Cardiac ventricle fibroblast (primary cell): ENCODE results near the gene RGSL1. TPM values are rescaled to one million over a fixed set of nuclear protein-coding genes. Genes with fewer than 3 reads are reported as not detected.

ENCODE experiments used
- total RNA-seq: library from RNA; depleted of rRNA; stranded (reverse); fragments of >200 nt; gene quantifications from 2 replicates; pipeline ENCODE4 v1.2.3, GENCODE V29; 2015

RGSL1 gene
- total RNA-seq = not detected in 2 replicates

GRCh38 chr1:182450087-182450486 is at the start of gene RGSL1:
Gene RGSL1, plus strand, starts transcription at chr1:182450146. Its CDS starts 20 bp downstream, at chr1:182450166.

GRCh38 chr1:182400567-182400966 is 49.4 kb upstream of the RGSL1 start, which contains the start of gene TEDDM1:
Gene TEDDM1, minus strand, starts transcription at chr1:182400667. Its CDS starts 182 bp downstream, at chr1:182400485.

GRCh38 chr1:182588500-182589396 is 138.8 kb downstream of the RGSL1 start, which contains the start of gene RNASEL:
Gene RNASEL, minus strand, starts transcription at chr1:182589256. Its CDS starts 2,450 bp downstream, at chr1:182586806.

GRCh38 chr1:182604175-182605164 is 154.5 kb downstream of the RGSL1 start, which contains the start of gene RGS16:
Gene RGS16, minus strand, starts transcription at chr1:182604389. Its CDS starts 130 bp downstream, at chr1:182604259.

Other genes starting within 250 kb of the RGSL1 start
- gene GLUL, start 58.4 kb upstream of the RGSL1 start, total RNA-seq = 193 and 206 TPM in 2 replicates
- not detected in 2 replicates for gene TEDDM1, start 49.5 kb upstream of the RGSL1 start, total RNA-seq
- 8.2 and 11.9 TPM in 2 replicates for gene RNASEL, start 139.1 kb downstream of the RGSL1 start, total RNA-seq
- 0.10 and 0.25 TPM in 2 replicates for gene RGS16, start 154.2 kb downstream of the RGSL1 start, total RNA-seq
- gene RGS8, start 234.4 kb downstream of the RGSL1 start, total RNA-seq = not detected in 2 replicates